ENCODE measurements around the gene ETV7.

- TF ChIP-seq ZNF572 (CRISPR knock-in tag; IDR thresholded peaks at IDR 0.05): no peak
- no peak for TF ChIP-seq ZNF292 (CRISPR knock-in tag; IDR thresholded peaks at IDR 0.05; ENCODE audit: borderline replicate concordance, low read depth)
- no peak for TF ChIP-seq RCOR2 (CRISPR knock-in tag; IDR thresholded peaks at IDR 0.05)
- no peak for TF ChIP-seq CTCF (CRISPR knock-in tag; IDR thresholded peaks at IDR 0.05)
These were observed 39.2 kb upstream of the ETV7 start for GRCh38 chr6:36426622-36427021.
